Stomach smooth muscle (tissue), 2 donors: ENCODE results near the gene ADARB1.

Source experiments
- H3K27ac ChIP-seq: one replicate; pipeline ENCODE4 v1.7.0; 2013; ENCODE audit warnings: mild to moderate bottlenecking, low read length, inconsistent platforms
- H3K27me3 ChIP-seq, 2 donors: one replicate each; pipeline ENCODE4 v1.7.0; 2013; ENCODE audit warnings: low read length in 2 of 2; ENCODE audit not compliant: insufficient read depth in 2 of 2, control insufficient read depth in 1 of 2
- H3K36me3 ChIP-seq, 2 donors: one replicate each; pipeline ENCODE4 v1.7.0; 2013; ENCODE audit warnings: low read length in 2 of 2; ENCODE audit not compliant: control insufficient read depth in 2 of 2, insufficient read depth in 2 of 2
- H3K4me1 ChIP-seq: one replicate; pipeline ENCODE4 v1.7.0; 2013; ENCODE audit warnings: low read length; ENCODE audit not compliant: control insufficient read depth, insufficient read depth
- H3K4me3 ChIP-seq, 2 donors: one replicate each; pipeline ENCODE4 v1.7.0; 2013; ENCODE audit warnings: low read length in 2 of 2
- H3K9ac ChIP-seq, 2 donors: one replicate each; pipeline ENCODE4 v1.7.0; 2013; ENCODE audit warnings: low read length in 2 of 2, mild to moderate bottlenecking in 1 of 2
- H3K9me3 ChIP-seq, 2 donors: one replicate each; pipeline ENCODE4 v1.7.0; 2013; ENCODE audit warnings: low read length in 2 of 2; ENCODE audit not compliant: control insufficient read depth in 2 of 2
- donor health status: healthy.
- donor health status: Pancreatic carcinoma.

The ADARB1 gene

GRCh38 chr21:45119812-45120211, 45.4 kb downstream of the ADARB1 start:
- H3K9me3 ChIP-seq = no peaks in the 10 kb centered on the region
- no peak overlapping the region for H3K9ac ChIP-seq
- no peaks in the 10 kb centered on the region for H3K27me3 ChIP-seq
- no peak overlapping the region for H3K27ac ChIP-seq
- no peak overlapping the region for H3K4me3 ChIP-seq
- no peaks in the 10 kb centered on the region for H3K4me1 ChIP-seq
- H3K36me3 ChIP-seq = peaks cover 0 to 7% of the 10 kb centered on the region in 2 donors

DNA sequence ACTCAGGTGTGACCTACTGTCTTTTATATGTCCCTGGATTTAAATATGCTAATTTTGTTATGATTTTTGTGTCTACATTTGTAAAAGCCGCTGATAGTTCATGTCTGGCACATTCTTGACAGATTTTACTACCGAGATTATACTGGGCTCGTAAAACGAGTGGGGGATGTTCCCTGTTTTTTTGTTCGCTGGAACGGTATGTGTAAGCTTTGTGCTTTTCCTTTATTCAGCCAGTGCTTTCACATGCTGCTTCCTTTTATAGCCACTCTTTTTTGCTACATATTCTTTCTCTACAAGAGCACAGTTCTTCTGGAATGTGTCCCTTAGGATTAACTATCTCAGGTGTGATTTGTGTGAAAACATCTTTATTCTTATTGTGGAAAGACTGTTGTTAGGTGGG, 46.6 kb downstream of the ADARB1 start:
- Histone ChIP-seq H3K9me3 (no peaks in the 10 kb centered on the region), H3K9ac (no peak overlapping the region), H3K4me1 (peaks cover 4% of the 10 kb centered on the region), H3K36me3 (peaks cover 0 to 7% of the 10 kb centered on the region in 2 donors), H3K27ac (no peak overlapping the region), H3K4me3 (no peak overlapping the region), H3K27me3 (no peaks in the 10 kb centered on the region)

DNA sequence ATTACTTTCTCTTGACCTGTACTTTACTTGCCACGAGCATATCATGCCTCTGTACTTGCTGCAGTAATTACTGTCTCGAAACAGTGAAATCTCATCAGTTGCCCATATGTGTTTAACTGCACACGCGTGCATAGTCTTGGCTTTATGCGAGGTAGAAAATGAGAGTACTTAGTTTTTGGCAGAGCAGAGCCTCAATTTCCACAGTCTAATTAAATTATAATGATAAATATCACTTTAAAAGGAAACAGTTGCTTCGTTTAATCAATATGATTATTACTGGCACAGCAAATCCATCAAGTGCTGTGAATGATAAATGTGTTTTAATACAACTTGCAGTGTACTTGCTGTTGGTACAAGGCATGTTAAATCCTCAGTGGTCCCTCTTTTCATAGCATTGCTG, 47.6 kb downstream of the ADARB1 start:
- Histone ChIP-seq H3K4me3 (no peak overlapping the region), H3K27ac (no peak overlapping the region), H3K4me1 (peaks cover 11% of the 10 kb centered on the region), H3K36me3 (peaks cover 0 to 7% of the 10 kb centered on the region in 2 donors), H3K27me3 (no peaks in the 10 kb centered on the region), H3K9me3 (no peaks in the 10 kb centered on the region), H3K9ac (no peak overlapping the region)

DNA sequence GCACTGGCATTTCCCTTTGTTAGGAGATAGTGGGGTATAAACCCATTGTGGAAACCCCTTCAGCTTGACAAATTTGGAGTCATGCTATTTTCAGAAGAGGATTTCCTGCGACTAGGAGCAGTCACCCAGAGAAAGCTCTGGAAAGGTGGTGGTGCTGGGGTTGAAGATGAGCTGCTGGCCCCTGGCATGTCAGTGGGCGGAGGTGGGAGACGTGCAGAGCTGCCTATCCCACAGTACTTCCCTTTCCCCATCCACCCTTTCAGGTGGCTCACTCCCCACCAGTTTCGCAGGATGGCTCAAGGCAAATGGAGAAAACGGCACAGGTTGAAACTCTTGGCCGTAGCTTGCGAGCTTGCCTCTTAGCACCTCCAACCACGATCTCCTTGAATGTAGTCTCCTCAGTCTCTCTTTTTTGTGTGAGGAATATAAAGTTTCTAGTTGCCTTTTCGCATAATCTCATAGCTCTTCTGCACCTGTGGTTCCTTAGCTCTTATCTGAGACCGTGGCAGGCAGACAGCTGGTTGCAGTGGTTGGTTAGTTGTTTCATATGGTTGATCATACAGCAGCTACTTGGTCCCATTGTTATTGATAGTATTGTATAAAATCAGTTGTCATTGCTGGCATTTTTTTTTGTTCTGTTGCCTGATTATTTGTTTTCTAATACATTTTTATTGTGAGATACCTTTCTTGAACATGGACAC, 48.2 kb downstream of the ADARB1 start:
- Histone ChIP-seq H3K9ac (no peak overlapping the region), H3K4me1 (peaks cover 11% of the 10 kb centered on the region), H3K27me3 (no peaks in the 10 kb centered on the region), H3K27ac (no peak overlapping the region), H3K9me3 (no peaks in the 10 kb centered on the region), H3K36me3 (peaks cover 0 to 7% of the 10 kb centered on the region in 2 donors), H3K4me3 (no peak overlapping the region)

DNA sequence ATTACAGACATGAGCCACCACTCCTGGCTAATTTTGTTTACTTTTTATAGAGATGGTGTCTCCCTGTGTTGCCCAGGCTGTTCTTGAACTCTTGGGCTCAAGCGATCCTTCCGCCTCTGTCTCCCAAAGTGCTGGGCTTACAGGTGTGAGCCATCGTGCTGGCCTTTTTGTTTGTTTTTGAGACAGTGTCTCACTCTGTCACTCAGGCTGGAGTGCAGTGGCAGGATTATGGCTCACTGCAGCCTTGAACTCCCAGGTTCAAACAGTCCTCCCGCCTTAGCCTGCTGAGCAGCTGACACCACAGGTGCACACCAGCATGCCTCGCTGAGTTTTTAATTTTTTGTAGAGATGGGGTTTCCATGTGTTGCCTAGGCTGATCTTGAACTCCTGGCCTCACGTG, 49.1 kb downstream of the ADARB1 start:
- Histone ChIP-seq H3K9ac (no peak overlapping the region), H3K4me3 (no peak overlapping the region), H3K9me3 (no peaks in the 10 kb centered on the region), H3K27ac (no peak overlapping the region), H3K4me1 (peaks cover 15% of the 10 kb centered on the region), H3K27me3 (no peaks in the 10 kb centered on the region), H3K36me3 (peaks cover 0 to 7% of the 10 kb centered on the region in 2 donors)

DNA sequence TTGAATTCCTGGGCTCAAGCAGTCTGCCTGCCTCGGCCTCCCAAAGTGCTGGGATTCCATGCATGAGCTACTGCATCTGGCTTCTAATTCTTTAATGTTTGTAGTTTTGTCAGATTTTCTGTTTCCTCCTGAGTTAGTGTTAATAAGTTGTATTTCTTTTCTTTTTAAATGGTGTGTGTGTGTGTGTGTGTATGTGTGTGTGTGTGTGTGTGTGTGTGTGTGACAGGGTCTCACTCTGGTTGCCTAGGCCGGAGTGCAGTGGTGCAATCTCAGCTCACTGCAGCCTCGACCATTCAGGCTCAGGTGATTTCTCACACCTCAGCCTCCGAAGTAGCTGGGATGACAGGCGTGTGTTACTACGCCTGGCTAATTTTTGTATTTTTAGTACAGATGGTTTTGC, 50.2 kb downstream of the ADARB1 start:
- Histone ChIP-seq H3K9me3 (no peaks in the 10 kb centered on the region), H3K4me3 (no peak overlapping the region), H3K36me3 (peaks cover 0 to 7% of the 10 kb centered on the region in 2 donors), H3K27me3 (no peaks in the 10 kb centered on the region), H3K9ac (no peak overlapping the region), H3K27ac (no peak overlapping the region), H3K4me1 (peaks cover 26% of the 10 kb centered on the region)

DNA sequence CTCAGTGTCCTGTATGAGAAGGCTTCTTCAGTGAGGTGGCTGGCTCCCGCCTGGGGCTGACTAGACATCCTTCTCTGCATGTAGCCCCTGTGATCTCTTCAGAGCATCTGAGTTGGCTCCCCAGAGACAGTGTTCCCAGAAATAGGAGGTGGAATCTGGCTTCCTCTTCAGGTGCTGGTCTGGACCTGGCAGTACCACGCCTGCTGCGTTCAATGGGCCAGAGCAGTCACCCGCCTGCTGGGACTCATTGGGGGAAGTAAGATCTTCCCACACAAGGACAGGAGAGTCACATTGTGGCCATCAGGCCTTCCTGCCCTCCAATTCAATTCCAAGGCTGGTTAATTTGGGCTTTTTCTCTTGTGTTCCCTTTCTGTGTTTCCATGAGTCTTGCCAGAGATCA, 51.0 kb downstream of the ADARB1 start:
- no peaks in the 10 kb centered on the region for H3K9me3 ChIP-seq
- H3K4me1 ChIP-seq = peaks cover 33% of the 10 kb centered on the region
- H3K27me3 ChIP-seq = no peaks in the 10 kb centered on the region
- no peak overlapping the region for H3K27ac ChIP-seq
- H3K9ac ChIP-seq = no peak overlapping the region
- peaks cover 0 to 7% of the 10 kb centered on the region in 2 donors for H3K36me3 ChIP-seq
- no peak overlapping the region for H3K4me3 ChIP-seq

DNA sequence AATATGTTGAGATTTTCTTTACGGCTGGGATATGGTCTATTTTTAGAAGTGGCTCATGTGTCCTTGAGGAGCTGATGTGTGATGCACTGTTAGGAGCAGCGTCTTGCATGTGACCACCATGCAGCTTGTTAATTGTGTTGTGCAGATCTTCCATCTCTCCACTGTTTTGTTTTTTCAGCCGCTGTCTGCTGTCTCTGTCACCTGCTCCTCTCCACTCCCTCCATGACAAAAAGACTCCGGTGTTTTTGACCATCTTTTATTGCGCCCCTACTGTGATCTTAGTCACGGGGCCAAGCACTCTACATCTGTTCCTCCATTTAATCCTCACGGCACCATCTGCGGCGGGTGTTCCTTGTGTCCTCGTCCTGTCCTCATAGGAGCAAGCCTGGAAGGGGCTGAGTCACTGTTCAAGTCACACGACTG, 51.8 kb downstream of the ADARB1 start:
- Histone ChIP-seq H3K27ac (no peak overlapping the region), H3K4me1 (peaks cover 42% of the 10 kb centered on the region), H3K4me3 (no peak overlapping the region), H3K9ac (no peak overlapping the region), H3K9me3 (no peaks in the 10 kb centered on the region), H3K36me3 (peaks cover 0 to 1% of the 10 kb centered on the region in 2 donors), H3K27me3 (no peaks in the 10 kb centered on the region)

- H3K9me3 ChIP-seq = no peaks in the 10 kb centered on the region
- H3K36me3 ChIP-seq = no peaks in the 10 kb centered on the region
- H3K9ac ChIP-seq = no peak overlapping the region
- H3K27me3 ChIP-seq = no peaks in the 10 kb centered on the region
- H3K4me1 ChIP-seq = peaks cover 48% of the 10 kb centered on the region
- H3K4me3 ChIP-seq = no peak overlapping the region
- no peak overlapping the region for H3K27ac ChIP-seq
Observed at GRCh38 chr21:45126983-45127382, 52.6 kb downstream of the ADARB1 start.

- Histone ChIP-seq H3K4me1 (peaks cover 50% of the 10 kb centered on the region), H3K36me3 (no peaks in the 10 kb centered on the region), H3K27me3 (no peaks in the 10 kb centered on the region), H3K27ac (no peak overlapping the region), H3K4me3 (no peak overlapping the region), H3K9ac (no peak overlapping the region), H3K9me3 (no peaks in the 10 kb centered on the region)
Observed at GRCh38 chr21:45127937-45128336, 53.6 kb downstream of the ADARB1 start.

DNA sequence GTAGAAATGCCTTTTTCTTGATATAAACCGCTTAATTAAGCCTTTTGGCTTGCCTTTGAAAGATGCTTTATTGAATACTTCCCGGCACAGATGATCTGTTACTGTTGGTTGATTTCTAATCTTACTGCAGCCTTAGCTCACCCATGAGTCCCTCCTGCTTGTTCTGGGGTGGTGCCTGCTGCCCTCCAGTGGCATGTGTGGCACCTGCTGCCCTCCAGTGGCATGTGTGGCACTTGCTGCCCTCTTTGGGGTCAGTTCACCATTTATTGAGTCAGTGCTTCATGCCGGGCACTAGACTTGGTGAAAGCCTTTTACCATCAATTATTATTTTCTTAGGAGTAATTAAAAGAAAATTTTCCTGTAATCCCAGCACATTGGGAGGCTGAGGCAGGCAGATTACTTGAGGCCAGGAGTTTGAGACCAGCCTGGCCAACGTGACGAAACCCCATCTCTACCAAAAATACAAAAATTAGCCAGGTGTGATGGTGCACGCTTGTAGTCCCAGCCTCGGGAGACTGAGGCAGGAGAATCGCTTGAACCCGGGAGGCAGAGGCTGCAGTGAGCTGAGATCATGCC, 54.3 kb downstream of the ADARB1 start:
- no peak overlapping the region for H3K27ac ChIP-seq
- no peaks in the 10 kb centered on the region for H3K36me3 ChIP-seq
- no peaks in the 10 kb centered on the region for H3K27me3 ChIP-seq
- no peak overlapping the region for H3K9ac ChIP-seq
- no peaks in the 10 kb centered on the region for H3K9me3 ChIP-seq
- H3K4me1 ChIP-seq = peaks cover 54% of the 10 kb centered on the region
- H3K4me3 ChIP-seq = no peak overlapping the region
